ENCODE results near the gene MIB2. TPM values are rescaled to one million over a fixed set of nuclear protein-coding genes. Genes with fewer than 3 reads are reported as not detected.

Gene MIB2
- total RNA-seq, 4 donors from 2014 or later, result 50.5 to 108 (median 98.6) TPM

DNA sequence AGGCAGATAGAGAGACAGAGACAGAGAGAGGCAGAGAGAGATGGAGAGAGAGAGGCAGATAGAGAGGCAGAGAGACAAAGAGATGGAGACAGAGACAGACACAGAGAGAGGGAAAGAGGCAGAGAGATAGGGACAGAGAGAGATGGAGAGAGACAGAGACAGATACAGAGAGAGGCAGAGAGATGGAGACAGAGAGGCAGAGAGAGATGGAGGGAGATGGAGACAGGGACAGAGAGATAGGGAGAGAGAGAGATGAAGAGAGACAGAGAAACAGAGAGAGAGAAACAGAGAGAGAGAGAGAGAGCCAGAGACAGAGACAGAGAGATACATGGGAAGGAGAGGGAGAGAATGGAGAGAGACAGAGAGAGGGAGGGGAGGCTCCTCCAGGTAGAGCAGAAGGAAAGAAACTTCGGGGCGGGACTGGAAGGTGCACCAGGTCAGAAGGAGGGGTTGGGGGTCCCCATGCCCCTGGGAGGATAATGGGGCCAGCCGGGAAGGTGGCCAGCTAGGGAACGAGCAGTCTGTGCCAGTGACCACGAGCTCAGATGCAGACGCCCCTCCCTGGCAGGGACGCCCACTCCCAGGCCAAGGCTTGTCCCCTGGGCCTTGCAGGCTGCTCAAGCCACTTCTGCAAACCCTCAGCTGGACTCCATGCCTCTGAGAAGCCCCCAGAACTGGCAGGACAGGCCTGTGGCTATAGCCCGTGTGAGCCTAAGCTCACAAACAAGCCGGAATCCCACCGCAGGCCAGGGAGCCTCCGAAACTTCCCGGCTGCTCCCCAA lies 18.6 kb upstream of the MIB2 start:
- 20 to 24% methylated on average over 9 to 12 of the region's 12 CpGs for WGBS, 2 donors

GRCh38 chr1:1597275-1597930 lies 17.9 kb upstream of the MIB2 start:
- H3K27me3 ChIP-seq, result peaks cover 0 to 42% of the 10 kb centered on the region in 2 donors
- no peak overlapping the region for H3K4me3 ChIP-seq
- TF ChIP-seq CTCF (IDR thresholded peaks at IDR 0.05), result no peak
- no peak for TF ChIP-seq POLR2A (IDR thresholded peaks at IDR 0.05)
- no peak for TF ChIP-seq EP300 (IDR thresholded peaks at IDR 0.05)
- DNase-seq (ENCODE audit: low spot score in 2 of 2), result no peak
- 11 to 14% methylated on average over 12 to 13 of the region's 16 CpGs for WGBS, 2 donors
- H3K36me3 ChIP-seq, result no peaks in the 10 kb centered on the region
- H3K9me3 ChIP-seq, result no peaks in the 10 kb centered on the region
- H3K4me1 ChIP-seq, result peaks cover 0 to 26% (median 4%) of the 10 kb centered on the region in 4 donors
- H3K27ac ChIP-seq, result no peak overlapping the region

More for the DNA sequence above, 18.6 kb upstream of the MIB2 start:
- H3K4me3 ChIP-seq, result no peak overlapping the region
- no peak for DNase-seq (ENCODE audit: low spot score in 2 of 2)
- H3K27ac ChIP-seq, result no peak overlapping the region
- H3K36me3 ChIP-seq, result no peaks in the 10 kb centered on the region
- peaks cover 0 to 26% (median 4%) of the 10 kb centered on the region in 4 donors for H3K4me1 ChIP-seq
- TF ChIP-seq CTCF (IDR thresholded peaks at IDR 0.05) (no peak), POLR2A (IDR thresholded peaks at IDR 0.05) (no peak), EP300 (IDR thresholded peaks at IDR 0.05) (no peak)
- H3K9me3 ChIP-seq, result no peaks in the 10 kb centered on the region
- H3K27me3 ChIP-seq, result peaks cover 0 to 40% of the 10 kb centered on the region in 2 donors

GRCh38 chr1:1598051-1598719 lies 17.1 kb upstream of the MIB2 start:
- Histone ChIP-seq H3K27ac (no peak overlapping the region), H3K36me3 (no peaks in the 10 kb centered on the region), H3K4me3 (no peak overlapping the region), H3K27me3 (peaks cover 0 to 42% of the 10 kb centered on the region in 2 donors), H3K4me1 (peaks cover 0 to 26% (median 4%) of the 10 kb centered on the region in 4 donors), H3K9me3 (no peaks in the 10 kb centered on the region)
- TF ChIP-seq EP300 (IDR thresholded peaks at IDR 0.05), result no peak
- no peak for TF ChIP-seq CTCF (IDR thresholded peaks at IDR 0.05)
- TF ChIP-seq POLR2A (IDR thresholded peaks at IDR 0.05), result no peak
- DNase-seq (ENCODE audit: low spot score in 2 of 2), result no peak
- 80 to 84% methylated on average over 27 to 28 of the region's 28 CpGs for WGBS, 2 donors

- 83 to 88% methylated on average over 10 to 13 of the region's 13 CpGs for WGBS, 2 donors
- H3K27me3 ChIP-seq, result peaks cover 0 to 42% of the 10 kb centered on the region in 2 donors
Observed at GRCh38 chr1:1598720-1599029, 16.6 kb upstream of the MIB2 start.

More at GRCh38 chr1:1598720-1599029, 16.6 kb upstream of the MIB2 start:
- Histone ChIP-seq H3K27ac (no peak overlapping the region), H3K4me3 (no peak overlapping the region), H3K36me3 (no peaks in the 10 kb centered on the region), H3K4me1 (peaks cover 0 to 26% (median 4%) of the 10 kb centered on the region in 4 donors), H3K9me3 (no peaks in the 10 kb centered on the region)
- DNase-seq (ENCODE audit: low spot score in 2 of 2), result no peak
- TF ChIP-seq POLR2A (IDR thresholded peaks at IDR 0.05) (no peak), EP300 (IDR thresholded peaks at IDR 0.05) (no peak), CTCF (IDR thresholded peaks at IDR 0.05) (no peak)

Measured in tibial nerve (tissue), 4 donors.